Measurements from ENCODE around the gene OR2A5.
A peak's percentile ranks its signal among the peaks of the same experiment; 100 is the strongest.

Gene OR2A5

DNA sequence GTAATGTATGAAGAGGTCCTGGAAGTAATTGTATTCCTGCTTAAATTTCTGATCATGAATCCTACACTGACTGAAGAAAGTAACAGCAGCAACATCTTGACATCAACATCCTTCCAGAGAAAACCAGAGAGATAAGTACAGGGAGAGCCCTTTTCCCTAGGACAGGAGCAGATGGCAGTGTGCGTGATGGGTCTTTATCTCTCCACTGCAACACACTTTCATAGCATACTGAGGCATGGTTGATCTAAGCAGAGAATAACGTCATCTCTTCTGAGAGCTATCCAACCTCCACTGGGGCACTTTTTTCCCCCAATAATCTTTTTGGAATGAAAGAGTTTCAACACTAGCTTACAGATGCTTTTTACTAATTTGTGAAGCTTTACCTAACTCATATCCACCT lies 21.2 kb downstream of the OR2A5 start:
- Histone ChIP-seq H3K4me3 (ENCODE audit: low read depth, low read length, poor library complexity, severe bottlenecking) (no peak overlapping the region), H3K79me2 (ENCODE audit: insufficient read depth, low read length) (no peaks in the 10 kb centered on the region), H3K9me2 (ENCODE audit: low read depth, low read length) (no peaks in the 10 kb centered on the region), H3K4me1 (ENCODE audit: insufficient read depth, low read length, severe bottlenecking) (no peaks in the 10 kb centered on the region), H4K20me1 (ENCODE audit: insufficient read depth, low read length) (no peaks in the 10 kb centered on the region), H3K27me3 (ENCODE audit: insufficient read depth, low read length) (no peaks in the 10 kb centered on the region), H3K9ac (ENCODE audit: low read length) (no peak overlapping the region), H3K4me2 (ENCODE audit: low read length) (no peak overlapping the region), H2AFZ (ENCODE audit: low read length) (no peak overlapping the region), H3K27ac (ENCODE audit: low read depth, low read length, poor library complexity, severe bottlenecking) (no peak overlapping the region), H3K9me3 (ENCODE audit: low read length) (no peaks in the 10 kb centered on the region), H3F3A (ENCODE audit: insufficient read depth, low read length) (no peaks in the 10 kb centered on the region), H3K36me3 (ENCODE audit: insufficient read depth, low read length) (no peaks in the 10 kb centered on the region)
- TF ChIP-seq EZH2 (IDR thresholded peaks at IDR 0.05; ENCODE audit: borderline replicate concordance, low read length) = no peak
- TF ChIP-seq, protein P1, sequence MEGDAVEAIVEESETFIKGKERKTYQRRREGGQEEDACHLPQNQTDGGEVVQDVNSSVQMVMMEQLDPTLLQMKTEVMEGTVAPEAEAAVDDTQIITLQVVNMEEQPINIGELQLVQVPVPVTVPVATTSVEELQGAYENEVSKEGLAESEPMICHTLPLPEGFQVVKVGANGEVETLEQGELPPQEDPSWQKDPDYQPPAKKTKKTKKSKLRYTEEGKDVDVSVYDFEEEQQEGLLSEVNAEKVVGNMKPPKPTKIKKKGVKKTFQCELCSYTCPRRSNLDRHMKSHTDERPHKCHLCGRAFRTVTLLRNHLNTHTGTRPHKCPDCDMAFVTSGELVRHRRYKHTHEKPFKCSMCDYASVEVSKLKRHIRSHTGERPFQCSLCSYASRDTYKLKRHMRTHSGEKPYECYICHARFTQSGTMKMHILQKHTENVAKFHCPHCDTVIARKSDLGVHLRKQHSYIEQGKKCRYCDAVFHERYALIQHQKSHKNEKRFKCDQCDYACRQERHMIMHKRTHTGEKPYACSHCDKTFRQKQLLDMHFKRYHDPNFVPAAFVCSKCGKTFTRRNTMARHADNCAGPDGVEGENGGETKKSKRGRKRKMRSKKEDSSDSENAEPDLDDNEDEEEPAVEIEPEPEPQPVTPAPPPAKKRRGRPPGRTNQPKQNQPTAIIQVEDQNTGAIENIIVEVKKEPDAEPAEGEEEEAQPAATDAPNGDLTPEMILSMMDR (IDR thresholded peaks at IDR 0.05; ENCODE audit: low read length) = no peak

DNA sequence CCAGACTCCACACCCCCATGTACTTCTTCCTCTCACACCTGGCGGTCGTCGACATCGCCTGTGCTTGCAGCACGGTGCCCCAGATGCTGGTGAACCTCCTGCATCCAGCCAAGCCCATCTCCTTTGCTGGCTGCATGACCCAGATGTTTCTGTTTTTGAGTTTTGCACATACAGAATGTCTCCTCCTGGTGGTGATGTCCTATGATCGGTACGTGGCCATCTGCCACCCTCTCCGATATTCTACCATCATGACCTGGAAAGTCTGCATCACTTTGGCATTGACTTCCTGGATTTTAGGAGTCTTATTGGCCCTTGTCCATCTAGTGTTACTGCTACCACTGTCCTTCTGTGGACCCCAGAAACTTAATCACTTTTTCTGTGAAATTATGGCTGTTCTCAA lies 25.6 kb downstream of the OR2A5 start:
- H3K27ac ChIP-seq (ENCODE audit: low read depth, low read length, poor library complexity, severe bottlenecking) = no peak overlapping the region
- H3K36me3 ChIP-seq (ENCODE audit: insufficient read depth, low read length) = no peaks in the 10 kb centered on the region
- no peaks in the 10 kb centered on the region for H3K79me2 ChIP-seq (ENCODE audit: insufficient read depth, low read length)
- no peak overlapping the region for H2AFZ ChIP-seq (ENCODE audit: low read length)
- H3K27me3 ChIP-seq (ENCODE audit: insufficient read depth, low read length) = no peaks in the 10 kb centered on the region
- H3K4me3 ChIP-seq (ENCODE audit: low read depth, low read length, poor library complexity, severe bottlenecking) = no peak overlapping the region
- H3K9me3 ChIP-seq (ENCODE audit: low read length) = no peaks in the 10 kb centered on the region
- no peaks in the 10 kb centered on the region for H3K9me2 ChIP-seq (ENCODE audit: low read depth, low read length)
- no peak overlapping the region for H3K4me2 ChIP-seq (ENCODE audit: low read length)
- H3K9ac ChIP-seq (ENCODE audit: low read length) = no peak overlapping the region
- H3F3A ChIP-seq (ENCODE audit: insufficient read depth, low read length) = no peaks in the 10 kb centered on the region
- no peaks in the 10 kb centered on the region for H4K20me1 ChIP-seq (ENCODE audit: insufficient read depth, low read length)
- no peaks in the 10 kb centered on the region for H3K4me1 ChIP-seq (ENCODE audit: insufficient read depth, low read length, severe bottlenecking)
- TF ChIP-seq, protein P1 (IDR thresholded peaks at IDR 0.05; ENCODE audit: low read length) = peak; percentile 19; the same call in 1 of the 2 replicates
- TF ChIP-seq EZH2 (IDR thresholded peaks at IDR 0.05; ENCODE audit: borderline replicate concordance, low read length) = no peak

DNA sequence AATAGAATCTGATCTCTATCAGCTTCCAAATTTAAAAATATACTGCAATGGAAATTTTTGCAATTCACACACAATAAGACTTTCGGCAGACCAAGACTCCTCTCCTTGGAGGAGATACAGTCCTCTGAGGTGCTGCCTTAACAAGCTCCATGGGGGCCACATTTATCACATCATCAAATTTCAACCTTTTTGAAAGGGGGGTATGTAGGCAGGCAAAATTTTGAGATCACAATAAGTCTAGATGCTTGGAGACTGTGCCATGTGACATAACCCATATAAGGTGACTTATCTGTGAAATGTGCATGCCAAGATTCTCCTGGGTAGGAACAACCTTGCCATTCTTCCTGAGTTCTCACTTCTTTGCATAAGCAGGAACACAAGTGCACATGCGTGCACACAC lies 37.2 kb downstream of the OR2A5 start, which contains the start of gene OR2A12:
OR2A12 (plus strand) TSS at position 301 of the 400 bp plus-strand sequence. CDS start 8,830 bp downstream, outside the sequence.
- H3K4me3 ChIP-seq (ENCODE audit: low read depth, low read length, poor library complexity, severe bottlenecking) = no peak within 1 kb of the TSS
- H3F3A ChIP-seq (ENCODE audit: insufficient read depth, low read length) = no peaks in the 10 kb centered on the region
- H3K27ac ChIP-seq (ENCODE audit: low read depth, low read length, poor library complexity, severe bottlenecking) = no peak within 1 kb of the TSS
- peaks cover 4% of the 10 kb centered on the region; the same call in 1 of the 2 replicates for H3K9me3 ChIP-seq (ENCODE audit: low read length)
- no peak within 1 kb of the TSS for H2AFZ ChIP-seq (ENCODE audit: low read length)
- no peaks in the 10 kb centered on the region for H3K79me2 ChIP-seq (ENCODE audit: insufficient read depth, low read length)
- no peak within 1 kb of the TSS for H3K4me2 ChIP-seq (ENCODE audit: low read length)
- TF ChIP-seq EZH2 (IDR thresholded peaks at IDR 0.05; ENCODE audit: borderline replicate concordance, low read length) = no peak
- TF ChIP-seq, protein P1 (IDR thresholded peaks at IDR 0.05; ENCODE audit: low read length) = no peak
- no peak within 1 kb of the TSS for H3K9ac ChIP-seq (ENCODE audit: low read length)
- no peaks in the 10 kb centered on the region for H3K27me3 ChIP-seq (ENCODE audit: insufficient read depth, low read length)
- H3K36me3 ChIP-seq (ENCODE audit: insufficient read depth, low read length) = no peaks in the 10 kb centered on the region
- no peaks in the 10 kb centered on the region for H3K9me2 ChIP-seq (ENCODE audit: low read depth, low read length)
- no peaks in the 10 kb centered on the region for H4K20me1 ChIP-seq (ENCODE audit: insufficient read depth, low read length)
- H3K4me1 ChIP-seq (ENCODE audit: insufficient read depth, low read length, severe bottlenecking) = no peaks in the 10 kb centered on the region

Measured in OCI-LY1 (cell line).